ENCODE data around the gene CRB3. TPM values are rescaled to one million over a fixed set of nuclear protein-coding genes. Genes with fewer than 3 reads are reported as not detected.

CRB3 gene
- total RNA-seq, 1 donor from 2014 or later = 4.9 TPM

- H3K4me1 ChIP-seq = peaks cover 21% of the 10 kb centered on the region
- peaks cover 3 to 36% of the 10 kb centered on the region in 2 donors for H3K36me3 ChIP-seq
- H3K9me3 ChIP-seq = peaks cover 10% of the 10 kb centered on the region
- intact Hi-C loops (cut with DNase I) = no loop called here
- H3K4me3 ChIP-seq = no peak overlapping the region
- no peak for DNase-seq (ENCODE audit: extremely low spot score in 2 of 2)
- TF ChIP-seq POLR2AphosphoS5 (IDR thresholded peaks at IDR 0.05; ENCODE audit: insufficient read depth in 1 of 2, low read depth in 1 of 2) = no peak
- no peak for TF ChIP-seq POLR2A (IDR thresholded peaks at IDR 0.05)
- TF ChIP-seq CTCF (IDR thresholded peaks at IDR 0.05) = no peak
- no peak overlapping the region for H3K27ac ChIP-seq
- H3K27me3 ChIP-seq = no peaks in the 10 kb centered on the region
Measured at GRCh38 chr19:6455924-6456323, 8.1 kb upstream of the CRB3 start.

- TF ChIP-seq CTCF (IDR thresholded peaks at IDR 0.05) (no peak), POLR2A (IDR thresholded peaks at IDR 0.05) (no peak), POLR2AphosphoS5 (IDR thresholded peaks at IDR 0.05; ENCODE audit: insufficient read depth in 1 of 2, low read depth in 1 of 2) (no peak)
- no peak for DNase-seq (ENCODE audit: extremely low spot score in 2 of 2)
- intact Hi-C loops (cut with DNase I) = no loop called here
- Histone ChIP-seq H3K4me1 (peaks cover 21% of the 10 kb centered on the region), H3K4me3 (peak overlapping the region in 1 of 2 donors; percentile 94), H3K27me3 (no peaks in the 10 kb centered on the region), H3K9me3 (peaks cover 10% of the 10 kb centered on the region), H3K36me3 (peaks cover 3 to 32% of the 10 kb centered on the region in 2 donors), H3K27ac (no peak overlapping the region)
Measured at GRCh38 chr19:6457958-6458694, 5.9 kb upstream of the CRB3 start.

- TF ChIP-seq POLR2A (IDR thresholded peaks at IDR 0.05) (no peak), CTCF (IDR thresholded peaks at IDR 0.05) (no peak), POLR2AphosphoS5 (IDR thresholded peaks at IDR 0.05; ENCODE audit: insufficient read depth in 1 of 2, low read depth in 1 of 2) (no peak)
- intact Hi-C loops (cut with DNase I) = no loop called here
Measured at GRCh38 chr19:6458695-6459261, 5.3 kb upstream of the CRB3 start.

GRCh38 chr19:6459262-6460098, 4.6 kb upstream of the CRB3 start, which contains the start of gene SLC25A23:
SLC25A23 (minus strand) TSS chr19:6459792; CDS start chr19:6459628, 164 bp downstream.
- no peak for DNase-seq (ENCODE audit: extremely low spot score in 2 of 2)
- peak within 1 kb of the TSS; percentile 77 to 94 for H3K4me3 ChIP-seq
- H3K36me3 ChIP-seq = peaks cover under 1 to 18% of the 10 kb centered on the region in 2 donors
- intact Hi-C loops (cut with DNase I) = no loop called here
- H3K9me3 ChIP-seq = peaks cover 1% of the 10 kb centered on the region
- no peak for TF ChIP-seq CTCF (IDR thresholded peaks at IDR 0.05)
- TF ChIP-seq POLR2AphosphoS5 (IDR thresholded peaks at IDR 0.05; ENCODE audit: insufficient read depth in 1 of 2, low read depth in 1 of 2) = no peak
- peak within 1 kb of the TSS; percentile 68 for H3K27ac ChIP-seq
- no peaks in the 10 kb centered on the region for H3K27me3 ChIP-seq
- H3K4me1 ChIP-seq = peaks cover 21% of the 10 kb centered on the region

More at GRCh38 chr19:6458695-6459261, 5.3 kb upstream of the CRB3 start:
- no peaks in the 10 kb centered on the region for H3K27me3 ChIP-seq
- peak overlapping the region; percentile 68 for H3K27ac ChIP-seq
- H3K9me3 ChIP-seq = peaks cover 8% of the 10 kb centered on the region
- peak overlapping the region; percentile 77 to 94 for H3K4me3 ChIP-seq
- DNase-seq (ENCODE audit: extremely low spot score in 2 of 2) = no peak
- H3K36me3 ChIP-seq = peaks cover 3 to 25% of the 10 kb centered on the region in 2 donors
- peaks cover 21% of the 10 kb centered on the region for H3K4me1 ChIP-seq

Measured in vagina (tissue), 2 donors.